D721Med (cell line): ENCODE data around the gene GID4.

Experiments
- DNase-seq: peaks from one replicate; pipeline ENCODE4 v3.0.0; 2011; ENCODE audit warnings: low spot score; ENCODE audit not compliant: insufficient read length
- FAIRE-seq: peaks from 2 replicates; lab custom pipeline; 2011; peaks lifted over from hg19 to GRCh38; lab: Jason Lieb, UNC
- CTCF ChIP-seq: IDR thresholded peaks from 2 replicates; pipeline ENCODE4 v1.5.1; 2012; ENCODE audit warnings: mild to moderate bottlenecking, control low read depth; ENCODE audit not compliant: insufficient read depth; ENCODE audit errors: missing control alignments

GID4 gene

GRCh38 chr17:18006495-18007239 is 32.5 kb upstream of the GID4 start:
- no peak for TF ChIP-seq CTCF
- no peak for FAIRE-seq
- no peak for DNase-seq

- FAIRE-seq (no peak), DNase-seq (no peak)
- no peak for TF ChIP-seq CTCF
Measured at GRCh38 chr17:18008496-18009268, 30.5 kb upstream of the GID4 start.

- FAIRE-seq: no peak
- TF ChIP-seq CTCF: no peak
Measured at GRCh38 chr17:18009609-18010420, 29.4 kb upstream of the GID4 start.

GRCh38 chr17:18011286-18011685 is 27.9 kb upstream of the GID4 start:
- FAIRE-seq (no peak), DNase-seq (no peak)
- TF ChIP-seq CTCF: no peak

More at GRCh38 chr17:18009609-18010420, 29.4 kb upstream of the GID4 start:
- DNase-seq: no peak

- TF ChIP-seq CTCF: no peak
- FAIRE-seq (no peak), DNase-seq (no peak)
Measured at GRCh38 chr17:18014006-18014405, 25.2 kb upstream of the GID4 start.

GRCh38 chr17:18015593-18015992 is 23.6 kb upstream of the GID4 start:
- DNase-seq (no peak), FAIRE-seq (no peak)
- no peak for TF ChIP-seq CTCF
